Effector memory CD8-positive, alpha-beta T cell (primary cell): ENCODE results near the gene FBN1.
A peak's percentile ranks its signal among the peaks of the same experiment; 100 is the strongest.

ENCODE experiments used
- ATAC-seq: fragments of 150-1000 bp; cut with Tn5 transposase; replicated peaks from 2 replicates; pipeline ENCODE4 v1.10.0; 2021; ENCODE audit warnings: mild to moderate bottlenecking, moderate library complexity
- DNase-seq, 3 experiments: peaks; one replicate each; pipeline ENCODE4 v3.0.0; 2021
- H3K27ac Mint-ChIP-seq, 2 donors: one replicate each; pipeline ENCODE4 v1.8.0; 2022; ENCODE audit warnings: mild to moderate bottlenecking in 2 of 2, mixed read lengths in 2 of 2, moderate library complexity in 2 of 2
- H3K27me3 Mint-ChIP-seq, 2 donors: one replicate each; pipeline ENCODE4 v1.8.0; 2022; ENCODE audit warnings: mixed read lengths in 2 of 2
- H3K36me3 Mint-ChIP-seq: one replicate; pipeline ENCODE4 v1.8.0; 2022; ENCODE audit warnings: mild to moderate bottlenecking, moderate library complexity, mixed read lengths; ENCODE audit not compliant: insufficient read depth
- H3K4me1 Mint-ChIP-seq, 2 donors: one replicate each; pipeline ENCODE4 v1.8.0; 2022; ENCODE audit warnings: low read depth in 2 of 2, mixed read lengths in 2 of 2
- H3K4me3 Mint-ChIP-seq, 2 donors: one replicate each; pipeline ENCODE4 v1.8.0; 2022; ENCODE audit warnings: mild to moderate bottlenecking in 2 of 2, mixed read lengths in 2 of 2, moderate library complexity in 2 of 2
- H3K9me3 Mint-ChIP-seq, 2 donors: one replicate each; pipeline ENCODE4 v1.8.0; 2022; ENCODE audit warnings: mixed read lengths in 2 of 2

FBN1 gene

GRCh38 chr15:48433226-48433886 lies 212.2 kb downstream of the FBN1 start:
- no peak overlapping the region for H3K4me3 Mint-ChIP-seq
- no peaks in the 10 kb centered on the region for H3K4me1 Mint-ChIP-seq
- DNase-seq, result no peak
- no peak for ATAC-seq
- no peaks in the 10 kb centered on the region for H3K36me3 Mint-ChIP-seq
- H3K27me3 Mint-ChIP-seq, result no peaks in the 10 kb centered on the region
- no peak overlapping the region for H3K27ac Mint-ChIP-seq
- H3K9me3 Mint-ChIP-seq, result no peaks in the 10 kb centered on the region

- Mint-ChIP-seq H3K27me3 (no peaks in the 10 kb centered on the region), H3K36me3 (no peaks in the 10 kb centered on the region), H3K4me3 (no peak overlapping the region), H3K27ac (no peak overlapping the region), H3K9me3 (no peaks in the 10 kb centered on the region), H3K4me1 (no peaks in the 10 kb centered on the region)
- DNase-seq (no peak), ATAC-seq (no peak)
These were observed 212.8 kb downstream of the FBN1 start for GRCh38 chr15:48432688-48433087.

GRCh38 chr15:48427960-48428547 lies 217.5 kb downstream of the FBN1 start:
- ATAC-seq (no peak), DNase-seq (no peak)
- H3K9me3 Mint-ChIP-seq, result no peaks in the 10 kb centered on the region
- no peaks in the 10 kb centered on the region for H3K36me3 Mint-ChIP-seq
- H3K4me1 Mint-ChIP-seq, result no peaks in the 10 kb centered on the region
- H3K27ac Mint-ChIP-seq, result no peak overlapping the region
- H3K27me3 Mint-ChIP-seq, result peaks cover 7% of the 10 kb centered on the region in 2 donors
- H3K4me3 Mint-ChIP-seq, result no peak overlapping the region

DNA sequence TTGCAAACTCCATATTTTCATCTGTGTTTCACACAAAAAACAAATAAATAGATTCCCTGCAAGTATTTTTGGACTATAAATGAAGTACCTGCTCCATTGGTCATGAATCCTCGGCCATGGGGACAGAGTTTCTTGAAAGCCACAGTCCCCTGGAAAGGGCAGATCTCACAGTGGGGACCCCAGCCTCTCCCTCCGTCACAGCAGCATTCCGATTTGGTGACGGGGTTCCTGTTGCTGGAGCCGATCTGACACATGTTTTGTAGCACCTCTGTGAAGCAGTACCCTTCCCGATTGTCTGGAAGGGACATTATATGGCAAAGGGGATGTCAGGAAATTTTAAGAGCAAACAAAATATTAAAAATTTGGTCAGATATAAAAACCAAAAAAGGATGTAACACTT lies 218.0 kb downstream of the FBN1 start:
- Mint-ChIP-seq H3K36me3 (no peaks in the 10 kb centered on the region), H3K4me3 (no peak overlapping the region), H3K9me3 (no peaks in the 10 kb centered on the region), H3K27me3 (peaks cover 7% of the 10 kb centered on the region in 2 donors), H3K27ac (no peak overlapping the region), H3K4me1 (no peaks in the 10 kb centered on the region)
- DNase-seq (no peak), ATAC-seq (no peak)

DNA sequence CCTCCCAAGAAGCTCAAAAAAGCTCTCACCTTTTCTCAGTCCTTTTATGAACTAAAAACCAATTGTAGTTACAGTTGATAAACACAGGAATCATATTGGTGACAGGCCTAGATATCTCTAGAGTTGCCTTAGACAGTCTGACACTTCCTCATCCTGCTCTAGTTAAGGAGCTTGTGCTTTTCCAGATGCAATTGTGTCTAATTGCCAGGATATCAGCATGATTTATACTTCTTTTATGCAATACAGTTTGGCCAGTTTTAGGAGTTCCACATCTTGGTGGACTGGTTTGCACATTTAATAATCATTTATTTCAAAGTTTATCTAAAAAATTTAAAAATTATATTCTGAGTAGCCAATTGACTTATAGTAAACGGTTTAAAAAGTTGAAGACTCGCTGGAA lies 218.6 kb downstream of the FBN1 start:
- Mint-ChIP-seq H3K27ac (no peak overlapping the region), H3K4me1 (no peaks in the 10 kb centered on the region), H3K9me3 (no peaks in the 10 kb centered on the region), H3K36me3 (no peaks in the 10 kb centered on the region), H3K27me3 (peaks cover 7% of the 10 kb centered on the region in 2 donors), H3K4me3 (no peak overlapping the region)
- DNase-seq (no peak), ATAC-seq (no peak)

- H3K9me3 Mint-ChIP-seq, result no peaks in the 10 kb centered on the region
- no peaks in the 10 kb centered on the region for H3K4me1 Mint-ChIP-seq
- ATAC-seq (no peak), DNase-seq (no peak)
- H3K27me3 Mint-ChIP-seq, result peaks cover 7% of the 10 kb centered on the region in 2 donors
- H3K4me3 Mint-ChIP-seq, result no peak overlapping the region
- H3K27ac Mint-ChIP-seq, result no peak overlapping the region
- no peaks in the 10 kb centered on the region for H3K36me3 Mint-ChIP-seq
These were observed 219.5 kb downstream of the FBN1 start for GRCh38 chr15:48426044-48426443.

DNA sequence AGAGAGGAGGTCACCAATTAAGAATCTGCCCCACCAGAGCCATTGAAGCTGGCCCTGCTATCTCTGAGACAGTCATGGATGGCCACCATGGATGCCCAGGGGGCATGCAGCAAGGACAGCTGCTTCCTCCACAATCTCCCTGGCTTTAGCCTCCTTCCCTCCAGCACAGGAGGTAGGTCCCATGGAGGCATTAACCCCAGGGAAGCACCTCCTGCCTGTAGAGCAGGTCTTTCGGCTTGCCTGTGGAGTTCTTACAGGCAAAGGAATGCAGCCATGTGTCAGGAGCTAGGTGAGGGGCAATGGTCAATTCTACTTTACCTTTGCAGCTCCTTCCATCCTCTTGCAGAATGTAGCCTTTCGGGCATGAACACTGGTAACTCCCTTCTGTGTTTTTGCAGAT lies 220.5 kb downstream of the FBN1 start:
- DNase-seq (no peak), ATAC-seq (no peak)
- Mint-ChIP-seq H3K27me3 (peaks cover 7% of the 10 kb centered on the region in 2 donors), H3K4me3 (no peak overlapping the region), H3K4me1 (no peaks in the 10 kb centered on the region), H3K36me3 (no peaks in the 10 kb centered on the region), H3K9me3 (no peaks in the 10 kb centered on the region), H3K27ac (no peak overlapping the region)

DNA sequence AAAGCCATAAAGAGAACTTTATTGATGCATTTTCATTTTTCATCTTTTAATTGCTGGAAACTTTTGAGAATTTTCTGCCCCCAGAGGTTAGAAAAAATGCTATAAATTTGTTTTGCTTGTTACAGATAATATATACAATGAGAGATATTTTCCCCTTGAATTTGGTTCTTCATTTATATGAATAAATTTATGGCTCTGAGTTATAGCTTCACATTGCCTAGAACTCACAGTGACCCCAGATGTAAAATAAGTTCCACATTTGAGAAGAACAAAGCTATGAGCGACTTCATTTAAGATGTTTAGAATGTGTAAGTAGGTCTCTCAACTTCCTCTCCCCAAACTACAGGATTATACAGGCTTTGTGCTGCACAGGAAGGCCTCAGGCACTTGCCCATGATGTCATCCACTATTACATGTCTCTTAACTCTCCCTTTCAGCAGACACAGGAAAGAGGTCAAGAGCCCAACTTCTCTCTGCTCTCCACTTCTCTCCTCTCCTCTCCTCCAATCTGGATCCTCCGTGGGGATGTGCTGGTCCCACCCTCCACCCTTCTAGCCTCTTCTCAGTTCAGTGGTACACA lies 221.5 kb downstream of the FBN1 start:
- Mint-ChIP-seq H3K36me3 (no peaks in the 10 kb centered on the region), H3K4me1 (no peaks in the 10 kb centered on the region), H3K27ac (peak overlapping the region in 1 of 2 donors; percentile 20), H3K9me3 (no peaks in the 10 kb centered on the region), H3K27me3 (peaks cover 7% of the 10 kb centered on the region in 2 donors), H3K4me3 (no peak overlapping the region)
- ATAC-seq (no peak), DNase-seq (no peak)

- no peak for ATAC-seq
- H3K27me3 Mint-ChIP-seq, result peaks cover 7% of the 10 kb centered on the region in 2 donors
- no peaks in the 10 kb centered on the region for H3K9me3 Mint-ChIP-seq
- no peak for DNase-seq
- no peaks in the 10 kb centered on the region for H3K36me3 Mint-ChIP-seq
- H3K4me3 Mint-ChIP-seq, result no peak overlapping the region
- H3K27ac Mint-ChIP-seq, result no peak overlapping the region
- no peaks in the 10 kb centered on the region for H3K4me1 Mint-ChIP-seq
These were observed 222.2 kb downstream of the FBN1 start for GRCh38 chr15:48423342-48423741.

GRCh38 chr15:48422401-48422800 lies 223.1 kb downstream of the FBN1 start:
- Mint-ChIP-seq H3K4me1 (no peaks in the 10 kb centered on the region), H3K9me3 (no peaks in the 10 kb centered on the region), H3K27me3 (peaks cover 7 to 13% of the 10 kb centered on the region in 2 donors), H3K36me3 (no peaks in the 10 kb centered on the region), H3K27ac (no peak overlapping the region), H3K4me3 (no peak overlapping the region)
- DNase-seq, result no peak
- no peak for ATAC-seq

DNA sequence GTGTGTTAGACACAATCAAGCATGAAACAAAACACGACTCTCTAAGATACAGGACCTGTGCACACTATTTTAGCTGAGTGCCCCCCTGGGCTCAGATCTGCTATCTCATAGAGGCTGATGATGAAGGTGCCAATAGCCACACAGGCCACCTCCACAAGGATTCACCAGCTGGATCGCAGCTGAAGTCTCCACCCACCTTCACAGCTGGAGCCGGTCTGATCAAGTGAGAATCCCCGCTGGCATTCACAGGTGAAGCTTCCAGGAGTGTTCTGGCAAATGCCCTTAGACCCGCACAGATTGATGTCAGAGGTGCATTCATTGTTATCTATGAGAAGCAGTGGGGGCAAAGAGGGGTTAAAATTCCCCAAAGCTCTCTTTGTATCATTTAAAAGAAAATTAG lies 224.1 kb downstream of the FBN1 start:
- H3K4me3 Mint-ChIP-seq, result no peak overlapping the region
- no peaks in the 10 kb centered on the region for H3K36me3 Mint-ChIP-seq
- no peaks in the 10 kb centered on the region for H3K4me1 Mint-ChIP-seq
- no peaks in the 10 kb centered on the region for H3K9me3 Mint-ChIP-seq
- no peak overlapping the region for H3K27ac Mint-ChIP-seq
- peaks cover 7 to 13% of the 10 kb centered on the region in 2 donors for H3K27me3 Mint-ChIP-seq
- DNase-seq, result no peak
- ATAC-seq, result no peak

DNA sequence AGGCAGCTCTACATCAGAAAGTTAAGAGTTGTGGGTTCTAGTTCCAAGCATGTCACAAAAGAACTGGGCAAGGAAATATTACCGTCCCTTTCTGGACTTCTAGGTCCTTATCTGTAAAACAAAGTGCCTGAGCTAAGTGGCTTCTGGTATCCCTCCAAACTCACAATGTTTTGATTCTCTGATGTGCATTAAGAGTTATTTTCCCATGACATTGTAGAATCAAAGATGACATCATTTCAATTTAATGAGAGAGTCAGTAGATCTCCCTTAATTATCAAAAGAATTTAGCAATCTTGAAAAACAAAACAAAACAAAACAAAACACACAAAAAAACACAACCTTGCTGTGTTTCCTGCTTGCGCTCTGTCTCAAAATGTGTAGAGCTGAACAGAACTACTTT lies 225.6 kb downstream of the FBN1 start:
- ATAC-seq, result no peak
- H3K9me3 Mint-ChIP-seq, result no peaks in the 10 kb centered on the region

DNA sequence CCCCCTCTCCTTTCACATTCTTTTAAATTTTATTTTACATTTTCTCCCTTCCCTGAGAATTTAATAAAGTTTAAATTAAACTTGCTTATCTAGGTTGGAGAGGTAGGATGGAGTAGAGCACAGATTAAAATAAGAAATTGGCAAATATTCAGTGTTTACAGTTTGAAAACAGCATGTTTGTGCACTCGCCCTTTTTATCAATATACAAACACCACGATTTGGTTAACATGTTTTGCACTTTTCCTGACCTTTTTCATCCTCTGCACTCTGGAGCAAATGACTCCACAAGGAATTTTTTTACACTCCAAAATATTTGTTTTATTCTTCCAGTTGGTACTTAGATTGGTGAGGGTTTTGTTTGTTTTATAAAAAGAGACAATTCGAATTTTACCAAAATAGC lies 227.2 kb downstream of the FBN1 start:
- H3K27ac Mint-ChIP-seq, result no peak overlapping the region
- no peaks in the 10 kb centered on the region for H3K4me1 Mint-ChIP-seq
- no peaks in the 10 kb centered on the region for H3K9me3 Mint-ChIP-seq
- ATAC-seq (no peak), DNase-seq (no peak)
- no peaks in the 10 kb centered on the region for H3K36me3 Mint-ChIP-seq
- peaks cover 7 to 10% of the 10 kb centered on the region in 2 donors for H3K27me3 Mint-ChIP-seq
- no peak overlapping the region for H3K4me3 Mint-ChIP-seq

More for the DNA sequence above, 225.6 kb downstream of the FBN1 start:
- H3K4me1 Mint-ChIP-seq, result no peaks in the 10 kb centered on the region
- H3K27ac Mint-ChIP-seq, result no peak overlapping the region
- no peak overlapping the region for H3K4me3 Mint-ChIP-seq
- H3K27me3 Mint-ChIP-seq, result peaks cover 7 to 13% of the 10 kb centered on the region in 2 donors
- DNase-seq, result no peak
- no peaks in the 10 kb centered on the region for H3K36me3 Mint-ChIP-seq

- Mint-ChIP-seq H3K27ac (no peak overlapping the region), H3K36me3 (no peaks in the 10 kb centered on the region), H3K9me3 (no peaks in the 10 kb centered on the region), H3K4me1 (no peaks in the 10 kb centered on the region), H3K4me3 (no peak overlapping the region), H3K27me3 (peaks cover 6 to 17% of the 10 kb centered on the region in 2 donors)
- no peak for DNase-seq
- no peak for ATAC-seq
These were observed 229.2 kb downstream of the FBN1 start for GRCh38 chr15:48416301-48416700.
